Hypothalamus (tissue), 51 donors: ENCODE results near the gene OOSP2.
"Not testable (repeated sequence)": the region's sequence is repeated elsewhere in the genome, so short reads cannot be mapped to it uniquely, and the experiment has no call there.

Experiments
- DNase-seq, 51 donors: peaks; one replicate each; lab custom pipeline; 2025; lab: John Stamatoyannopoulos, UW

Gene OOSP2

DNA sequence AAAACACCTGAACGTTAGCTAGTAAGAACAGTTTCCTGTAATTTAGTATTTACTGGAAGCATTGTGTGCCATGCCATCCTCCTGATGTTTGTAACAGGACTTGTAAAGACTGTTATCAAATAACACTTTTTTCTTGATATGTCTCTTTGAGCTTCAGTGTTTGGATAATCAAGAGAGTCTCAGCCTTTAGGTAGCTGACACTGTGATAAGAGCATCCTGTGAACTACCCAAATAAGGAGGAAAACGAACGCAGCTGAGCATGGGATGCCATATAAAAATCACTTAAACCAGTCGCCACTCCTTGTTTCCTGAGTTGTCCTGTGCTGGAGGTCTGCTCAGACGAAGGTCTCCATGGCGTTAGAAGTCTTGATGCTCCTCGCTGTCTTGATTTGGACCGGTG is at the start of gene OOSP2:
OOSP2 (plus strand) TSS at position 301 of the 400 bp plus-strand sequence; CDS start at position 352, 51 bp downstream.
- no peak for DNase-seq

DNA sequence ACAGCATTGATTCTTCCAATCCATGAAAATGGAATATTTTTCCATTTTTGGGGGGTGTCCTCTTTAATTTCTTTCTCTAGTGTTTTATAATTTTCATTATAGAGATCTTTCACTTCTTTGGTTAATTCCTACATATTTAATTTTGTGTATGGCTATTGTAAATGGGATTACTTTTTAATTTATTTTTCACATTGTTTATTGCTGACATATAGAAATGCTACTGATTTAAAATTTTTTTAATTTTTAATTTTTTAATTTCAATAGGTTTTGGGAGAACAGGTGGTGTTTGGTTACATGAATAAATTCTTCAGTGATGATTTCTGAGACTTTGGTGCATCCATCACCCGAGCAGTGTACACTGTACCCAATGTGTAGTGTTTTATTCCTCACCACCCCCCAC is 49.8 kb upstream of the OOSP2 start:
- DNase-seq, result no peak

GRCh38 chr11:59992425-59992824 is 47.8 kb upstream of the OOSP2 start:
- no peak for DNase-seq

DNA sequence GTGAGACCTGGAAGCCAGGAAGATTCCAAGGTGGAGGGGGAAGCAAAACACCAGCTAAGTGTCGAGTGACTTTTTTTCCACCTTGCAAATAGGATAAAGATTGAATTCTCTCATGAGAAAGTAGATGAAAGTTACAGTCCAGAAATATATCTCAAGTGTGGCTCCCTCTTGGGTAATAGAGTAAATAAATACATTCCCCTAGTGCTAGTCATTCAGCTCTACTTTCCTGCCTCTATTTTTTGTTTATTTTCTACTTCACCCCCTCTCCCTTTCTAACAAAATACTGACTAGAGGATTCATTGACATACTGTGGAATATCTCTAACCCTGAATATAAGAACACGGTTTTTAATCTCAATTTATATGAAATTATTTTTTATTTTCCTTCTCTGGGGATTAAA is 42.4 kb upstream of the OOSP2 start:
- no peak for DNase-seq

DNA sequence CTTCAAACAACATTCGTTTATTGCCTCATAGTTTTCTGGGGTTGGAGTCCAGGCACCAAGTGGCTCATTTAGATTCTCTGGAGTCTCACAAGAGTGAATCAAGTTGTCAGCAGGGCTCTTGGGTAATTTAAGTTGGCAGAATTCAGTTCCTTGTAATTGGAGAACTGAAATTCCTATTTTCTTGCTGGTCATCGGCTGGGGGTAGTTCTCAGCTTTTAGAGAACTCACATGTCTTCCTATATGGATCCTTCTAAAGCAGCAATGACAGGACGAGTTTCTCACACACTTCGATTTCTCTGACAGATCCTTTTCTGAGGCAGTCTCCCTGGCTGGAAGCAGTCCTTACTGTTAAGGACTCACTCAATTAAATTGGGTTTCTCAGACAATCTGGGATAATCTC is 40.5 kb upstream of the OOSP2 start:
- no peak for DNase-seq

- DNase-seq, result no peak
Measured at GRCh38 chr11:60003729-60004128, 36.5 kb upstream of the OOSP2 start.

DNA sequence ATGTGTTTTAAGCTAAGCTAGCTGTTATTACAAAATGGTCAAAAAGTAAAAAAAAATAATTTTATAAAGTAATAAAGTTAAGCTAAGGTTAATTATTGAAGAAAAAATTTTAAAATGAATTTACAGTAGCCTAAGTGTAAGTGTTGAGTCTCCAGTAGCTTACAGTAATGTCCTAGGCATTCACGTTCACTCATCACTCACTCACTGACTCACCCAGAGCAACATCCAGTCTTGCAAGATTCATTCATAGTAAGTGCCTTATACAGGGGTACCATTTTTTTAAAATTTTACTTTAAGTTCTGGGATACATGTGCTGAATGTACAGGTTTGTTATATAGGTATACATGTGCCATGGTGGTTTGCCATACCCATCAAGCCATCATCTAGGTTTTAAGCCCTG is 34.8 kb upstream of the OOSP2 start:
- no peak for DNase-seq

DNA sequence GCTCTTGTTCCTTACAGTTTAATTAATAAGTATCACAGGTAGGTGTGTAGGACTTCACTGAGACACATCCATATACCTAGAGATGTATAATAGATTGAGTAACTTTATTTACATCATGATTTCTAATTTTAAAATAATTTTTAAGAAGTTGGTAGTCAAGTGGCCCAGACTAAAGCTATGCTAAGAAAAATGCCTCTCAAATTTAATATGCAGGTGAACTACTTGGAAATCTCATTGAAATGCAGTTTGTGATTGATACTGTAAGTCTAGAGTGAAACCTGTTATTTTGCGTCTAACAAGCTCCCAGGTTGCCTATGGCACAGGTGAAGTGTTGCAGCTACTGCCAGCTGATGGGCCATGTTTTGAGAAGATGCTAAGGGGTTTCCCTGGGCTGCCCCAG is 23.3 kb upstream of the OOSP2 start, which contains the start of gene OOSP4B:
OOSP4B (plus strand) TSS at position 301 of the 400 bp plus-strand sequence.
- no peak for DNase-seq

GRCh38 chr11:60018058-60018457 is 22.2 kb upstream of the OOSP2 start:
- DNase-seq, result no peak

DNA sequence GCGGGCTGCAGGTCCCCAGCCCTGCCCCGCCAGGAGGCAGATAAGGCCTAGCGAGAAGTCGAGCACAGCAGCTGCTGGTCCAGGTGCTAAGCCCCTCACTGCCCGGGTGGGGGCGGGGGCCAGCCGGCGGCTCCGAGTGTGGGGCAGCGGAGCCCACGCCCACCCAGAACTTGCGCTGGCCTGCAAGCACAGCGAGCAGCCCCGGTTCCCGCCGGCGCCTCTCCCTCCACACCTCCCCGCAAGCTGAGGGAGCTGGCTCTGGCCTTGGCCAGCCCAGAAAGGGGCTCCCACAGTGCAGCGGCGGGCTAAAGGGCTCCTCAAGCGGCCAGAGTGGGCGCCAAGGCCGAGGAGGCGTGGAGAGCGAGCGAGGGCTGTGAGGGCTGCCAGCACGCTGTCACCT is 19.8 kb upstream of the OOSP2 start:
- not testable (repeated sequence) for DNase-seq

GRCh38 chr11:60029015-60029632 is 11.1 kb upstream of the OOSP2 start:
- no peak for DNase-seq

- DNase-seq, result not testable (repeated sequence)
Measured at GRCh38 chr11:60050422-60050821, 10.2 kb downstream of the OOSP2 start.

DNA sequence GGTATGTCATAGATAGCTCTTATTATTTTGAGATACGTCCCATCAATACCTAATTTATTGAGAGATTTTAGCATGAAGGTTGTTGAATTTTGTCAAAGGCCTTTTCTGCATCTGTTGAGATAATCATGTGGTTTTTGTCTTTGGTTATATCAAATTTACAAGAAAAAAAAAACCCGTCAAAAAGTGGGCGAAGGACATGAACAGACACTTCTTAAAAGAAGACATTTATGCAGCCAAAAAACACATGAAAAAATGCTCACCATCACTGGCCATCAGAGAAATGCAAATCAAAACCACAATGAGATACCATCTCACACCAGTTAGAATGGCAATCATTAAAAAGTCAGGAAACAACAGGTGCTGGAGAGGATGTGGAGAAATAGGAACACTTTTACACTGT is 10.6 kb downstream of the OOSP2 start:
- DNase-seq, result not testable (repeated sequence)

DNA sequence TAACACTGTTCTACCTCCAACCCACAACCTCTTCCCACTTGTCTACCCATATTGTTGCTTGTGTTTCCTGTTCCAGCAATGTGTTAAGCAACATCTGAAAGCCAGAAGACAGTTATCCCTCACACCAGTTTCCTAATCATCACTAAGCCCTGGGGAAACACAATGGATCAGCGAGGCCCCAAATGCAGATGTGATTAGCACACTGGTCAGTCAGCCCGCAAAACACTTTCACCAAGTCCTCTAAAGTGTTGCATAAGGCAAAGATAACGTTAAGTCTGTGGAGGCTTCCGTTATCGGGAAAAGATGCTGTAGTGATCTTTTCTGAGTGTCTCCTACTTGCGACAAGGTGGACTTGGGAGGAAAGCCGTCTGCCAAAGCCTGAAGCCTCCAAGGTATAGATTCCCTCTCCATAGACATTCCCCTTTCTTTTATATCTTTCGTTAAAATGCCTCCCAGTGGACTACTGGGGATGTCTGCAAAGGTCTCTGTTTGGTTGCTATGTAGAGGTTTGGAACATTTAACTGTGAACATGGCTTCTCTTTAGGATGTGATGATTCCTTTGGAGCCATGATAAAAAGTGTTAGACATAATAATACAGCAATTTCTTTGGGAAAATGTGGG is 16.2 kb downstream of the OOSP2 start, which contains the start of gene MS4A3:
MS4A3 (plus strand) TSS at position 317 of the 621 bp plus-strand sequence. CDS start 4,496 bp downstream, outside the sequence.
- DNase-seq, result no peak

DNA sequence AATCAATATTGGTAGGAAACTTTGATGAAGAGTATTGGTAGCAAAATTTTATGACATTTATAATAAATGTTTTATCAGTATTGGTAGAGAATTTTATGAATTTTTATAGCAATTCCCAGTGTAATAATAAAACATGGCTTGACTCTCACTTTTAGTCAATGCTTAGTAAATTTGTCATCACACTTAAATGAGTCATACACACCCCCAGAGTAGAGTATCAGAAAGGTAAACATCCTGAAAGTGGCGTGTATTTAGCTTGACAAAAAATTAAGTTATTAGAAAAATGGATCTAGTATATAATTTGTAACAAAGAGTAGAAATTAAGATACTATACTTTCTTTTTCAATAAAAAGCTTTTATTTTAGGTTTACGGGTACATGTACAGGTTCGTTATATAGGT is 18.8 kb downstream of the OOSP2 start:
- no peak for DNase-seq

DNA sequence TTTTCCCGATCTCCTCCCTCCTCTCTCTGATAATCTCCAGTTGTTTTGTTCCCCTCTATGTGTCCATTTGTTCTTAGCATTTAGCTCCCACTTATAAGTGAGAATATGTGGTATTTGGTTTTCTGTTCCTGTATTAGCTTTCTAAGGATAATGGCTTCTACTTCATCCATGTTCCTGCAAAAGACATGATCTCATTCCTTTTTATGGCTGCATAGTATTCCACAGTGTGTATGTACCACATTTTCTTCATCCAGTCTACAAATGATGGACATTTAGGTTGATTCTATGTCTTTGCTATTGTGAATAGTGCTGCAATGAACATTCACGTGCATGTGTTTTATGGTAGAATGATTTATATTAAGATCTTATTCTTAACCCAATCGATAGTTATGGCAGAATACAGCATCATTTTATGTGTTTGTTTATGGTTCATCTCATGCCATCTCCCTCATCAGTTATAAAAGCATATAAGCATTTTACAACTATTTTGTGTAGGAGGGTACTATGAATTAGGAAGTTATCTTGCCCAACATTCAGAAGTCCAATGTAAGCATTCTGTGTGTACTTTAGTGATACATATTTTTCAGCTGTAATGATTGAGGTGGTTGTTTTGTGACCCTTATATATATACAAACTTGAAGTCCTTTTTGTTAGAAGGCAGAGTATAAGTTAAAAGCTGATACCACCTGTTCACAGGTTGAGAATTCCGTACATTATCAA is 19.5 kb downstream of the OOSP2 start:
- DNase-seq, result no peak

GRCh38 chr11:60064111-60064510 is 23.9 kb downstream of the OOSP2 start:
- no peak for DNase-seq

- no peak for DNase-seq
Measured at GRCh38 chr11:60065801-60066200, 25.6 kb downstream of the OOSP2 start.

DNA sequence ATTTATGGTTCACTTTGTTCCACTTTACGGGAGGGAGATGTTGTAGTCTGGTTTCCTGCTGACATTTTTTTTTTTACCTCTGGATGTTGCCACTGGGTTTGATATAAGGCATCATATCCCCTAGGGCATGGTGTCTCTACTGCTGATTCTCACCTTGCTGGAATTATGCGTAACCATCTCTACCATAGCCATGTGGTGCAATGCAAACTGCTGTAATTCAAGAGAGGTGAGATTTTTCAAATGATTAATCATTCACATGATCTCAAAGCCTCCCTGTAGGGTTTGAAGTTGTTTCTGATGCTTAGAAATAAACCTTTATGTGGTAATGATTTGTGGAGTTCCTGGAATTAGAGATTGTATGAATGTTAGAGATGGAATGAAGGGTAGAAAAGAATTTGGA is 29.2 kb downstream of the OOSP2 start:
- DNase-seq, result no peak

DNA sequence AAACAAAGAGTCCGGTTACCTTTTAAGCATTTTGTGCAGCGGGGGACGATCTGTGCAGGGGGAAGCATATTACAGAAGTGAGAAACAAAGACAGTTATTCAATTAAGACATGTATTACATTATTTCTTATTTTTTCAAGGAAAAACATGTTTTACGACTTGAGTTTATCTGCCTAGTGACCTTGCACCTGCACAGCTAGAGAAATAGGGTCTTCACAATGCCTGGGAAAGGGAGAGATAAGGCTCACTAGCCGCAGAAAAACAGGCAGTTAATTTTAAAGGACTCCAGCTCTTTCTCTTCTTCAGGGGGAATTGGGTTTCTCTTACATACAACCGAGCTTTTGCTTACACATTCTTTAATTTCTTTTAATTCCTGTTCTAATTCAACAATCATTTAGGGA is 31.4 kb downstream of the OOSP2 start:
- not testable (repeated sequence) for DNase-seq

GRCh38 chr11:60077216-60077817 is 37.1 kb downstream of the OOSP2 start:
- DNase-seq, result no peak
